ENCODE data around the gene PLK3. TPM values are rescaled to one million over a fixed set of nuclear protein-coding genes. Genes with fewer than 3 reads are reported as not detected.
"Not testable (repeated sequence)": the region's sequence is repeated elsewhere in the genome, so short reads cannot be mapped to it uniquely, and the experiment has no call there.

The PLK3 gene
- 10.8 TPM for total RNA-seq

GRCh38 chr1:44799770-44800584, at the start of gene PLK3:
Gene PLK3, plus strand, starts transcription at chr1:44800377. Its CDS starts 87 bp downstream, at chr1:44800464.
- DNase-seq, result peak; percentile 99

GRCh38 chr1:44757420-44757819, 42.8 kb upstream of the PLK3 start:
- DNase-seq, result no peak

- DNase-seq, result peak; percentile 31
Measured at GRCh38 chr1:44759077-44759476, 41.1 kb upstream of the PLK3 start.

GRCh38 chr1:44760876-44761275, 39.3 kb upstream of the PLK3 start:
- no peak for DNase-seq

GRCh38 chr1:44766421-44766820, 33.8 kb upstream of the PLK3 start:
- DNase-seq, result not testable (repeated sequence)

- DNase-seq, result peak; percentile 98
Measured at GRCh38 chr1:44775078-44775929, 24.9 kb upstream of the PLK3 start, which contains the start of gene RPS8. Gene RPS8, plus strand, starts transcription at chr1:44775540. Its CDS starts 57 bp downstream, at chr1:44775597.

GRCh38 chr1:44775930-44776729, 24.0 kb upstream of the PLK3 start:
- peak; percentile 34 for DNase-seq

- DNase-seq, result no peak
Measured at GRCh38 chr1:44776730-44777068, 23.5 kb upstream of the PLK3 start.

GRCh38 chr1:44777547-44777946, 22.6 kb upstream of the PLK3 start:
- DNase-seq, result no peak

GRCh38 chr1:44777969-44778635, 22.1 kb upstream of the PLK3 start:
- DNase-seq, result no peak

GRCh38 chr1:44778705-44779576, 21.2 kb upstream of the PLK3 start:
- no peak for DNase-seq

- no peak for DNase-seq
Measured at GRCh38 chr1:44780583-44781121, 19.5 kb upstream of the PLK3 start.

- DNase-seq, result peak; percentile 40
Measured at GRCh38 chr1:44783697-44784093, 16.5 kb upstream of the PLK3 start.

GRCh38 chr1:44784094-44785028, 15.8 kb upstream of the PLK3 start:
- DNase-seq, result peak; percentile 39

GRCh38 chr1:44785029-44785380, 15.2 kb upstream of the PLK3 start:
- no peak for DNase-seq

GRCh38 chr1:44785501-44786137, 14.6 kb upstream of the PLK3 start:
- DNase-seq, result no peak

- peak; percentile 81 for DNase-seq
Measured at GRCh38 chr1:44786138-44786840, 13.9 kb upstream of the PLK3 start.

GRCh38 chr1:44786841-44787426, 13.2 kb upstream of the PLK3 start:
- no peak for DNase-seq

All from tongue (tissue), 2 donors.